Measurements from ENCODE around the gene ALDH3B1.
A peak's percentile ranks its signal among the peaks of the same experiment; 100 is the strongest.

ALDH3B1 gene

DNA sequence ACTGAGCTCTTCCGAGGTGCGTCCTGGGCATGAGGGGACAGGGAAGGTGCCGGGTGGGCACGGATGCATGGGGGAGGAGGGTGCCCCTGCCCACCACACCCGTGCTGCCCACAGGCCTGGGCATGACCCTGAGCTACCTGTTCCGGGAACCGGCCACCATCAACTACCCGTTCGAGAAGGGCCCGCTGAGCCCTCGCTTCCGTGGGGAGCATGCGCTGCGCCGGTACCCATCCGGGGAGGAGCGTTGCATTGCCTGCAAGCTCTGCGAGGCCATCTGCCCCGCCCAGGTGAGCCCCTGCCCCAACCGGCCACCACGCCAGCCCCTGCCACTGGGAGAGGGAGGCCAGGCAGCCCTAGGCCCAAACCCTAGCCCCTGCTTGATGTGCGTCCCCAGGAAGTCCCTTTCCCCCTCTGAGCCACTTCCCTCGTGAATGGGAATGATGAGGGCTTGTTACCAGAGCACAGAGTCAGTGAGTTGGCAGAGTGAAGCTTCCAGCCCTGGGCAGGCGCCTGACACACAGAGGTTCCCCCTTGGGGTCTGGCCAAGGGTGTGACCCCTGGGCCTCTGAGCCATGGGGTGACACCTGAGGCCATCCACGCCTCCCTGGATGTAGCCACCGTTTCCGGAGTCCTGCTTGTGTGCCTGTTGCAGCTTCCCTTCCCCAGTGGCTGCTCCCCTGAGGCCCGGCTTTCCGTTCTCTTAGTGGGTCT is 23.0 kb downstream of the ALDH3B1 start:
- DNase-seq, result no peak

DNA sequence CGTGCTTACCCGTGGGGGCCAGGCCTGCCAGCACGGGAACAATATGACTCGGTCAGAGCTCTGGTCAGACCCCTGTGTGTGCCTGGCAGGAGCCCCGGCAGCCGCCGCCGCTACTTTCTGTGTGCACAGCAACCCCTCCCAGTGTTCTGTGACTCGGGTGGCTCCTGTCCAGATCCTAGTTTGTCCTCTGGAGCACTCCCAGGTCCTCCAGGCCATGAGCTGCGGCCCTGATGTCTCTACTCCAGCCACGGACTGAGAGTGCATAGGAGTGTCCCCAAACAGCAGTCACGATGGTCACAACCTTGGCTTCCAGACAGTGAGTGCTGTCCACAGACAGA is 23.6 kb downstream of the ALDH3B1 start:
- DNase-seq, result no peak

DNA sequence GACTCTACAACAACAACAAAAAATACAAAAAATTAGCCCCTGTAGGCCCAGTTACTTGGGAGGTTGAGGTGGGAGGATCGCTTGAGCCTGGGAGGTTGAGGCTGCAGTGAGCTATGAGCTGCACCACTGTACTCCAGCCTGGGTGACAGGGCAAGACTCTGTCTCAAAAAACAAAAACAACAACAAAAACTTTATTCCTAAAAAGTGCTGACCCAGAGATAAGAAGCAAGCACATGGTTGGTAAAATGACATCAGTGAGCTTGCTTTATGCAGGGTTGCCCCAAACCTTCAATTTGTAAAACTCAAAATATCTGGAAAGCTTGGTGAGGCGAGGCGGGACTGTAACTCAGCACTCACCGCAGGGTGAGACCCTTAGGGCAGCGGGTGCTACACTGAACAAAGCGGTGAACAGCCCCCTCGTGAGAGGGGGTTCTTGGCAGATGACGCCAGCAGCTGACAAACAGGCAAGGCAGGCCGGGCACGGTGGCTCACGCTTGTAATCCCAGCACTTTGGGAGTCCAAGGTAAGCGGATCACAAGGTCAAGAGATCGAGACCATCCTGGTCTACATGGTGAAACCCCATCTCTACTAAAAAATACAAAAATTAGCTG is 25.2 kb downstream of the ALDH3B1 start:
- DNase-seq, result no peak

DNA sequence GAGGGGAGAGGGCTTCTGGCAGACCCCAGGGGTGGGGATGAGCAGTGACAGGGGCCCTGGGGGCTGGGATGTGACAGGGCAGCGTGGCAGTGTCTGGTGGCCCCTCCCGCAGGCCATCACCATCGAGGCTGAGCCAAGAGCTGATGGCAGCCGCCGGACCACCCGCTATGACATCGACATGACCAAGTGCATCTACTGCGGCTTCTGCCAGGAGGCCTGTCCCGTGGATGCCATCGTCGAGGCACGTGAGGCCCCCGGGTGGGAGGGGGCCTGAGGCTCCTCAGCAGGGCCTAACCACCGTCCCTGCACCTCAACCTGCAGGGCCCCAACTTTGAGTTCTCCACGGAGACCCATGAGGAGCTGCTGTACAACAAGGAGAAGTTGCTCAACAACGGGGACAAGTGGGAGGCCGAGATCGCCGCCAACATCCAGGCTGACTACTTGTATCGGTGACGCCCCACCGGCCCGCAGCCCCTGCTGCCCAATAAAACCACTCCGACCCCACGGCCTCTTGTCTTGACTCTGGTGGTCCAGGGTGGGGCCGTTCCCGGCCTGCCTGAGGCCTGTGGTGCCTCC is 26.1 kb downstream of the ALDH3B1 start:
- DNase-seq, result no peak

DNA sequence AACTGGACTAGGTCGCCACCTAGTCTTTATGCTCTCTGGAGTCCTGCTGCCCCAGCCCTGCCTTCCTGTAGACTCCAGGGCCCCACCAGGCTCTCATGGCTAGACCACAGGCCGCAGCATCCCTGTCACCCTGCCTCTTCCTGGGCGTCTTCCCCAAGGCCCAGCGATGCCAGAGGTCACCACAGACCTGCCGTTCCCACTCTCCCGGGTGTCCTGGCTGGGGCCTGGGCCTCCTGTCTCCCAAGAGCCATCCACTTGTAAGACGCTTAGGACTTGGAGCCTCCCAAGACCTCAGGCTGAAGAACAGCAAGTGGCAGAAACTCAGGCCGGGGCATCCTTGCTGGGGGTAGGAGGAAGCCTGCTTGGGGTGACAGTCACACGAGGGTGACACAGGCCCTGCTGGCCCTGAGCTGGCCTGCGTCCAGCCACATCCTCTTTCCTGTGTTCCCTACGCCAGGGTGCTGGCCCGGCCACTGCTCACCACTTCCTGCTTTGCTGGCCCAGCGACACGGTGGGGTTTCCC is 26.7 kb downstream of the ALDH3B1 start:
- DNase-seq, result peak; percentile 44

DNA sequence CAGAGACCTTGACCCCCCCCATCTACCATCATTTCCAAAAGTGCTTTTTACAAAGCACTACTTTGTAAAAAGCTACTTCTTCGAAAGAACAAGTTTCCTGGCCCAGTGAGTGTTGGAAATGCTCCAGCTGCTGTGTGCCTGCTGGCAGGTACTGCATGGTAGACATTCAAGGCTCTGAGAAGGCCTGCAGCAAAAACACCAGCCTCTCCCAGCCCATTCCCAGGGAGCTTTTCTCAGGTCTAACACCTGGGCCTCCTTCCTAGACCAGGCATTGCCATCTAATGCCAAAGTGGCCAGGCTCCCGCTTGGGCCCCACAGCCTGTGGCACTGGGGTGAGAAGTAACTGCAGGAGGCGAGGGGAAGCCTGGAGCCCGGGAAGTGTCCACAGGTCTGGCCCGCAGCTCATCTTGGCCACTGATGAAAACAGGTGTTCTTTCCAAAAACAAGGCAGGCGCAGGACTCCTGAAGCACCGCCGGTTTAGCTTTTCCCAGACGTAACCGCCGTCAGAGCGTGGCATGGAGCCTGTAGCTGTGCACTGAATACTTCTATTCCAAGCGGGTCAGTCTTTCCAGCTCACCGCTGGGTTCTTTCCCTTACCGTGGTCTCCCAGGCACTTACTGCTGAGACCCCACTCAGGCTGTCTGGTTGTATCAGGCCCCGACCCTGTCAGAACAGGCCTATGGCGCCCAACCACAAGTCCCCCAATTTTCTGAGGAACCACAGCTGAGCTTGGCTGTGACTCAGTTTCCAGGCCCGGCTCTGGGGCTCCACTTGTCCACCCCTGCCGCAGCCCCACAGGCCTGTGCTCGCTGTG is 27.5 kb downstream of the ALDH3B1 start:
- no peak for DNase-seq

DNA sequence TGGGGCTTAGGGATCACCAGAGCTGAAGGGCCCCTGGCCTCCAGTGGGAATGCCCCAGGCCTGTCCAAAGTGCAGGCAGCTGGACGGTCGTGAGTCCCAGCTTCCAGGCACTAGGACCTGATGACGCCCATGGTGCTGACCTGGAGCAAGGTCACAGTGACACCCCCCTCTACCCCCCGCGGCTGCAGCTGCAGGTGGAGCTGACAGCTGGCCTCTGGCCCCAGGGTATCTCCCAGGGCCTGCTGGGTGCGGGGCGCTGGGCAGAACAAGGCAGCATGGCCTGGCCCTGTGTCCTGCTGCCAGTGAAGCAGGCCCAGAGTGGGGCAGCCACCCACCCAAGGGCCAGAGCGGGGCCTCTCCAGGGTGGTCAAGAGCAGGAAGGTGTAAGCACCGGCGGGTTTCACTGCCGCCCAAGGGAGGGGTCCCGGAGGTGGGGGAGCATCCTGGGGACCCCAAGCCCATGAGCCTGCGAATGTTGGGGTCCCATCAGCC is 28.1 kb downstream of the ALDH3B1 start:
- no peak for DNase-seq

DNA sequence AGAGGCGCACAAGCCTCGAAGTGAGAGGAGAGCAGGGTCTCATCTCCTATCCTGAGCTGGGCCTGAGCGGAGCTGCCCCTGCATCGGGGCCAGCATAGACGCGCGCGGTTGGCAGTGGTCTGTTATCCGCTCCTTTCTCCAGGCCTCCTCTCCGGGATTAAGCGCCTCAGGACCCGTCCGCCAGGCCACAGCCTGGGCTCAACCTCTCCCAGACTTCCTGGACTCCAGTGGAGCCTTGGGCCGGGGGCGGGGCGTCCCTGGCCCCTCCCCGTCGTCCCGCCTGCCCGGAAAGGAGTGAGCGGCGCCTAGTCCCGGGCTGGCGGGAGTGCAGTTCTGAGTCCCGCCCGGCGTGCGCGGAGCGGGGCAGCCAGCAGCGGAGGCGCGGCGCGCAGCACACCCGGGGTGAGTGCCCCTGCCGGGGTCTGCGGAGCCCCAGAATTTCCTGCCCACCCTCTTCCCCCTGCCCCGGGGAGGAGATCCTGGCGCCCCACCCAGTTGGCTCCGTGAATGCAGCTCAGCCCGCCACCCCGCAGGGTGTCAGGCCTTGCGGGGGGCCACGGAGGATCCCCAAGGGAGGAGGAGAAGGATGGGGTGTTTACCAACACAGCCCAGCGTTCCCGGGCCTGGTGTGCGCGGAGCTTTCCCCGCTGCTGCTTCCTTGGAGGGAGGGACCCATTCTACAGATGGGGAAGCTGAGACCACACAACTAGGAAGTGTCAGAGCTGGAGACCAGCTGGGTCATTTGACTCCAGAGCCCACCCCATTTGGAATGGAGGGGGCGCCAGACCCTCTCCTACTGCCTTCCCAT is 28.8 kb downstream of the ALDH3B1 start, which contains the start of gene TCIRG1:
TSS of gene TCIRG1 (plus strand) at position 308 of the 808 bp plus-strand sequence. CDS start 2,247 bp downstream, outside the sequence.
- peak; percentile 74 for DNase-seq

DNA sequence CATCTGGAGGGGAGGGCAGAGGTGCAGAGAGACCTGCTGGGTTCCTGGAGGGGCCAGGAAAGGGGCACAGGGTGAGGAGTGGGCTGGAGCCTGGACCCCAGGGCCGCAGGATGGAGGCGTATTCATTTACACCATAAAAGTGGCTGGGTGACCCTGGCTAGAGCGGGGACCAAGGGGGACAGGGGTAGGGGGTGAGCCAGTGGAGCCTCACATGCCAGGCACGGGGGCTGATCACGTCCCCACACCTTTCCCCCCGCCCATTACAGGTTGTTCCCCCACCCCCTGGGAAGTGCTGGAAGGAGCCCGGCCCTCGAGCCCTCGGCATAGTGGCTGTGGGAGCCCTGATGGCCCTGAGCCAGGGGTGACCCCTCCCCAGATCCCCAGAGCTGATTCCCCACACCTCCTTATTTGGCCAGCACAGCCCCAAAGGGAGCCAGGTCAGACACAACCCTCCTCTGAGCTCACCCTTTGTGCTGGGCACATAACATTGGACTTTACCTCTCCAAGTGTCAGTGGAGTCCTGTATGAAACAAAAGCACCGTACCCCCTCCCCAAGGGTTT is 29.5 kb downstream of the ALDH3B1 start:
- no peak for DNase-seq

DNA sequence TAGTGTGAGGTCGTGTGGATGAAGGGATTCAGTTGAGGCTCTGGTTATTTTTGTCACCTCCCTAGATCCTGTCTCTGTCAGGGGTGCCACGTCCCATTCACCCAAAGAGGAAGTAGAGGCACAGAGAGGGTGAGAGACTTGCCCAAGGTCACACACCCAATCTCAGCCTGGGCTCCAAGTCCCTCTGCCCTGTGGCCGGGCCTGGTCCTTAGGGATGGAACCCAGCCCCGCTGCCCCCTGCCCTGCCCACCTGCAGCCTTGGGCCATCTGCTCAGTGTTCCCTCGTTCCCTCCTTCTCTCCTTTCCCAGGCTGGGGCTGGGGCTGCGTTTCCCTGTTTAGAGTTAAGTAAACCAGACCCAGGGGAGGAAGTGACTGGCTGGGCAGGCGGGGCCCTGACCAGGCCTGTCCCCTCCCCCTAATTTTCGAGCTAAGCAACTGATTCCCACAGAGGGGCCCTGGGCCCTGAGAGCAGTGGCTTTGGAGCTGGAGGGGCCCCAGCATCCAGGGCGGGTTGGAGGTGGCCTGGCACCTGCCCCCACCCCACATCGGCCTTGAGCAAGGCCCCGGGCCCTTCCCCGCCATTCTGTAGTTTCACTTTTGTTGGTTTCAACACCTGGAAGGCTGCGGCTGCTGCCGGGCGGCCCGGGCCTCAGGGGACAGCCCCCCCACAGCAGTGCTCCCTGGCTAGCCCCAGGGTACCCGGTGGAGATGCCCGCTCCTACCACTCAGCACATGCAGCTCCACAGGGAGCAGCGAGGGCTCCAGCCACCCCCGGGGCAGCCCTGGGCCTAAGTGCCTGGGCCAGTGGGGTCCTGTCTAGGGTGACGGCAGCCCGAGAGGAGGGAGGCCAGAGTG is 30.2 kb downstream of the ALDH3B1 start:
- DNase-seq, result peak; percentile 51

DNA sequence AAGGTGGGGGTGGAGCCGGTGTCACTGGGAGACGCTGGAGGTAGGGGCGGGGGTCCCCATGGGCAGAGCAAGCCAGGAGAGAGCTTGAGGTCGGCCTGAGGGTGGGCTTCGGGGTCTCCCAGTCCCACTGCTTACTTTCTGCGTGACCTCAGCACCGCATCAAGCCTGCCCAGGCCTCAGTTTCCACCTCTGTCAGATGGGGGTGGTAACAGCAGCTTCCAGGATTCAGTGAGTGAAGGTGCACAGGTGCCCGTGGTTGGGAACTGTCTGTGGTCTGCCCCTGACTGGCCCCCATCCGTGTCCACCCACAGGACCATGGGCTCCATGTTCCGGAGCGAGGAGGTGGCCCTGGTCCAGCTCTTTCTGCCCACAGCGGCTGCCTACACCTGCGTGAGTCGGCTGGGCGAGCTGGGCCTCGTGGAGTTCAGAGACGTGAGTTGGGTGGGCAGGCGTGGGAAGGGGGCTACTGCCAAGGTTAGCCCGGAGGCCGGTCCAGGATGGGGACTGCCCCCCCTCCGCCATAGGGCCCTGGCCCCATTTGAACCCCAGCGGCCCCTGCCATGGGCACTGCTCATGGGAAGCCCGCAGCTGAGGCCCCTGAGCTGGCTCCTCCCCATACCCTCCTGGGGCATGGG is 30.9 kb downstream of the ALDH3B1 start:
- DNase-seq, result no peak

DNA sequence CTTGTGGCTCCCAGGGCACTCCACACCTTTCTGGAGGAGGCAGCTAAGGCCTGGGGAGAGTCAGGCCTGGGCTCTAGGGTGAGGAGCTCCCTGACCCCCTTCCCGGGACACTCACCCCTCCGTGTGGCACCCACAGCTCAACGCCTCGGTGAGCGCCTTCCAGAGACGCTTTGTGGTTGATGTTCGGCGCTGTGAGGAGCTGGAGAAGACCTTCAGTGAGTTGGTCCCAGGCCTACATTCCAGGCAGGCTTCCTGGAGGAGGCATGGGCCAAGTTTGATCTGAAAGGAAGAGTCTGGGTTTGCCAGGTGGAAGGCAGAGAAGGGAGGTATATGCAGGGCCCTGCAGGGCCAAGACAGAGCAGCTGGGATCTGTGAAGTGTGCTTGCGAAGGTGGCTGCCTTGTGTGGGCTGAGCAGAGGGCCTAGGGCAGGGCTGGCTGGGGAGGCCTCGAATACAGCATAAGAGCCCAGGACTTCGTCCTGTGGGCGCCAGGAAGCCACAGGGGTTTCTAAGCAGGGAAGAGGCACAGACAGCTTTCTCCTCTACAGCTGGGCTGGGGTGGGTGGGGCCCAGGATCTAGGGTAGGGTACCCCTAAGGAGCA is 31.6 kb downstream of the ALDH3B1 start:
- no peak for DNase-seq

DNA sequence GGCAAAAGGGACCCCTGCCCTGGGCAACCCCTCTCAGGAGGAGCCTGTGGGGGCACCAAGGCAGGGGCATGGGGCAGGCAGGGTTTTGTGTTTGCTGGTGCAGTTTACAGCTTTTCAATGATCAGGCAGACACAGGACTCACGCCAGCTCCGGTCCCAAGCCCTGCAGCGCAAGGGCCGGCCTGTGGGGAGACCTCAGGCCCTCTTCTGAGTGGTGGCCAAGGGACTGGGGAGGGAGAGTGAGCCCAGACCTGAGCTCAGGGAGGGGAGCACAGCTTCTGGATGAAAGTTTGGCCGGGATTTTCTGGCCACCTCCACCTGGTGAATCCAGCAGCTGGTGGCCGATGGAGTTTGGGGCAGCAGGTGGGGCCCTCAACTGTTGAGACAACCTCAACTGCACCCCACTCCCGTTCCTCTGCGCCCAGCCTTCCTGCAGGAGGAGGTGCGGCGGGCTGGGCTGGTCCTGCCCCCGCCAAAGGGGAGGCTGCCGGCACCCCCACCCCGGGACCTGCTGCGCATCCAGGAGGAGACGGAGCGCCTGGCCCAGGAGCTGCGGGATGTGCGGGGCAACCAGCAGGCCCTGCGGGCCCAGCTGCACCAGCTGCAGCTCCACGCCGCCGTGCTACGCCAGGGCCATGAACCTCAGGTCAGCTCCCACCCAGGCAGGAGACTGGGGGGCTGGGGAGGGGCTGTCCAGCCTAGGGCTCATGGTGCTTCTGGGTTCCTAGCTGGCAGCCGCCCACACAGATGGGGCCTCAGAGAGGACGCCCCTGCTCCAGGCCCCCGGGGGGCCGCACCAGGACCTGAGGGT is 32.3 kb downstream of the ALDH3B1 start:
- no peak for DNase-seq

DNA sequence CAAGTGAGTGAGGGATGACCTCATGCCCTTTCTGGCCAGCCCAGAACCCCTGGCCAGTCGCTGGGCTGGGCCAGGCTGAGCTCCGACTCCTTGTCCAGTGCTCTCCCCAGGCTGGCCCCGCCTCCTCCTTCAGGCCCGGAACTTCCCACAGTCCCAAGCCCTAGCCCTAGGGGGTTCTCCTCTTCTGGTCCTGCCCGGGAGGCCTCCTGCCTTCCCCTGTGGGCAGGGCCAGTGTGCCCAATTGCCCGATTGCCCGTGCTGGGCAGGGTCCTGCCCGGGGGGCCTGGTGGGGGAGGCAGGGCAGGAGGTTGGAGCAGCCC is 32.9 kb downstream of the ALDH3B1 start:
- no peak for DNase-seq

DNA sequence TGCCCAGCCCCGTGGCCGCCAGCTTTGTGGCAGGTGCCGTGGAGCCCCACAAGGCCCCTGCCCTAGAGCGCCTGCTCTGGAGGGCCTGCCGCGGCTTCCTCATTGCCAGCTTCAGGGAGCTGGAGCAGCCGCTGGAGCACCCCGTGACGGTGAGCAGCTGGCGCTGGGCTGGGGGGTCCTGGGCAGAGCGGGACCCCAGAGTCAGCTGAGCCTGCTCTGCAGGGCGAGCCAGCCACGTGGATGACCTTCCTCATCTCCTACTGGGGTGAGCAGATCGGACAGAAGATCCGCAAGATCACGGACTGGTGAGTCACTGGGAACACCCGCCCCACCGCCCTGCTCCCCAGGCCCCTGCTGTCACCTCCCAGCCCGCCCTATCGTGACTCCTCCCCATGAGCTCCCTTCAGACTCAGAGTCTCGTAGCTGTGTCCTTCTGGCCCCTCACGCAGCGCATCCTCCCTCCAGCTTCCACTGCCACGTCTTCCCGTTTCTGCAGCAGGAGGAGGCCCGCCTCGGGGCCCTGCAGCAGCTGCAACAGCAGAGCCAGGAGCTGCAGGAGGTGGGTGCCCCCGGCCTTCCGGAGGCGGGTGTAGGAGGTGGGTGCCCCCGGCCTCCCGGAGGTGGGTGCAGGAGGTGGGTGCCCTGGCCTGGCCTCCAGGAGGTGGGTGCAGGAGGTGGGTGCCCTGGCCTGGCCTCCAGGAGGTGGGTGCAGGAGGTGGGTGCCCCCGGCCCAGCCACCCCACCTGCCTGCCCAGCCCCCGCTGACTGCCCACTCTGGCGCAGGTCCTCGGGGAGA is 33.4 kb downstream of the ALDH3B1 start:
- DNase-seq, result no peak

DNA sequence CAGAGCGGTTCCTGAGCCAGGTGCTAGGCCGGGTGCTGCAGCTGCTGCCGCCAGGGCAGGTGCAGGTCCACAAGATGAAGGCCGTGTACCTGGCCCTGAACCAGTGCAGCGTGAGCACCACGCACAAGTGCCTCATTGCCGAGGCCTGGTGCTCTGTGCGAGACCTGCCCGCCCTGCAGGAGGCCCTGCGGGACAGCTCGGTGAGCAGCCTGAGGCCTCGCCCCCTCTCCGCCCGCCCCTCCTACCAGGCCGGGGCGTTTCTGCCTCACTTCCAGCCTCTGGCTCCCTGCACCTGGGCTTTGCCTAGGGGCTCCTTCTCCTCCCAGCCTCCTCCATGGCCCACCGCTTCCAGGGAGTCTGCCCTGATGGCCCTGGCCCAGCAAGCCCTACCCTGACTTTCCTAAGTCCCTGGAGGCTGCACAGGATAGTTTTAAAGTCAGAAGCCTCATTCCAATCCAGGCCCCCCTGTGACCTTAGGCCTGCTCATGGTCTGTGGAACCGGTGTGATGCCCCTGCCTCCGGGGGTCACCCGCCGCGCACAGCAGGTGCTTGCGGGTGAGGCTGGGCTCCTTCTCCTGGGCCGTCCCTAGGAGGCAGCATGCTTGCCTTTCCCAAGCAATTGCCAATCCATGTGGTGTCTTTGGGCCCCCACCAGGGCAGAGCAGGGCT is 34.2 kb downstream of the ALDH3B1 start:
- DNase-seq, result no peak

DNA sequence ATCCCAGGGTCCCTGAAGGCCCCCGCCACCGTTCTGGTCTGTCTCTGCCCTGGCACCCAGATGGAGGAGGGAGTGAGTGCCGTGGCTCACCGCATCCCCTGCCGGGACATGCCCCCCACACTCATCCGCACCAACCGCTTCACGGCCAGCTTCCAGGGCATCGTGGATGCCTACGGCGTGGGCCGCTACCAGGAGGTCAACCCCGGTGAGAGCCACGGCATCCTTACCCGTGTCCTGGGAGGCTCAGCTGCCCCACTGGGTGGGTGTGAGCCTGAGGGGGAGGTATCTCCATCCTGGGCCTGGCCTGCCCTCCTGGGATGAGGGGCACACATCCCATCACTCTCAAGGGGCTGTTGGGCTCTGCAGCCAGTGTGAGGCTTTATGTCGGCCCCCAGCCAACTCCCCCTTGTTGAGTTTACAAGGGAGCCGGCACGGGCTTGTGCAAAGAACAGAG is 34.8 kb downstream of the ALDH3B1 start:
- no peak for DNase-seq
